GM21619 (cell line): ENCODE results near the gene TGFB1I1.
"Not testable (repeated sequence)": the region's sequence is repeated elsewhere in the genome, so short reads cannot be mapped to it uniquely, and the experiment has no call there.

Experiments
- ATAC-seq: cut with Tn5 transposase; IDR thresholded peaks from one replicate; pipeline ENCODE4 v1.9.1; 2021; ENCODE audit not compliant: unreplicated experiment

Gene TGFB1I1

DNA sequence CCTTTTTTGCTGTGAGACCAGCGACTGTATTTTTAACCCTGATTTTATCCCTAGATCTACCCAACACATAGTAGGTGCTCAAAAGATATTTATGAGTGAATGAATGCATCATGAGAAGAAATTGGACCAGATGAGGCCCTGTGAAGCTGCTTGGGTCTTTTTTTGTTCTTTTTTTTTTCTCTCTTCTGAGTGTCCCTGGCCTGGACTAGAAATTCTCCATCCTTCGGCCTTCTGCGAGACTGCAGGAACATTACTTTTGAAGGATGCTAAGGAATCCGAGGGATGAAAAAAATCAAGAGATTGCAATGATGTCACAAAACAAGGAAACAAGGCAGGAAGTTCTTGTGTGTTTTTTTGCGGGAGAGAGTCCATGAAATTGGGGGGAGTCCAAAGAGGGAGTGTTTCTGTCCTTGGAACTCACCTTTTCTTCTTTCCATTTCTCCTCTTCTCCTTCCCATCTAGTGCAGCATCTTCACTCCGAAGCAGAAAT is 36.8 kb downstream of the TGFB1I1 start:
- no peak for ATAC-seq

DNA sequence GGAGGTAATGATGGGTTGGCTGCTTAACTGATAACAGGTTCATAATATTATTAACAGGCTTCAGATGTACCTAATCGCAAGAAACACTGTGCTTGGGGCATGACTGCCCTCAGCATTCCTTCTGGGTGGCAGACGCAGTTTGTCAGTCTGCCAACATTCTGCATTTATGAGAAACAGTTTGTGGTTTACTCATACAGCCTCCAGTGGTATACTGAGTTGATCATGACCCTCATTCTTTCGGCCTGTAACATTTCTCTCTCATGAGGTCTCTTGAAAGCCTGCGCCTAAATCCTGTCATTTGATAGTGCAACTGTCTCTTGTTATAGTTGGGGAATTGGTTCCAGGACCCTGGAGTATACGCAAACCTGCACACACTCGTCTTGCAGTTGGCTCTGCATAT is 41.2 kb downstream of the TGFB1I1 start:
- no peak for ATAC-seq

DNA sequence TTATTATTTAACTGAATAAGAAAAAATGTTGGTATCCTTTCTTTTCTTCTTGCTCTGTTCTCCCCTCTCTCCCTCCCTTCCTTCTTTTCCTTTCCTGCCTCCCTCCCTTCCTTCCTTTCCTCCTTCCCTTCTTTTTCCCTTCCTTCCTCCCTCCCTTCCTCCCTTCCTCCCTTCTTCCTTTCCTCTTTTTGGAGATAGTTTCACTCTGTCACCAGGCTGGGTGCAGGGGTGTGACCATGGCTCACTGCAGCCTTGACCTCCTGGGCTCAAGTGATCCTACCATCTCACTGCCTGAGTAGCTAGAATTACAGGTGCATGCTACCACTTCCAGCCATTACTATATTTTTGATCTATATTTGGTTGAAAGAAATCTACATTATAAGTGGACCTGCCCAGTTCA is 41.9 kb downstream of the TGFB1I1 start:
- ATAC-seq: no peak

DNA sequence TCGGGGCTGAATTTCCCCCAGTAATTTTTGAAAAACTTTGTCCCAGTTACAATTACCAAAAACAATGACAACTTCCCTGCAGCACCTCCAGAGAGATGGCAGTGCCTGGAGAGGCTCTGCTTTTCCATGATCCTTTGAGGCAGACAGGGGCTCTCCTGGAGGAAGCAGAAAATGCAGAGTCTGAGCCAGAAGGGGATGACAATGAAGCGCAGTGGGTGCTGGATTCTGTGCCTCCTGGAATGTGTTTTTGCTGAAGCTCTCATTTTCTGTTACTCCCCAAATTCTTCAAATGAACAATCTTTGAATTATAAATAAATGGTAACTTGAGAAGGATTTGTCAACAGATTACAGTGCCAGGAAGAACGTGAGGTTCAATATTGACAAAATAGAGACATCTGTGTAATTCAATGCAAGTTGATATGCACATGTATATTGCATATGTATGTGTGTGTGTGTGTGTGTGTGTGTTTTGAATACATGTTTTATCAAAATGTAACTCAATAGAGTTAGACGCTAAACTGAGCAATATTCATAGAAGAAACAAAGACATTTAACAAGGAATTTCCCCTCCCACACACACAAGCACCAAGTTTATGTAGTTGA is 45.9 kb downstream of the TGFB1I1 start:
- no peak for ATAC-seq

DNA sequence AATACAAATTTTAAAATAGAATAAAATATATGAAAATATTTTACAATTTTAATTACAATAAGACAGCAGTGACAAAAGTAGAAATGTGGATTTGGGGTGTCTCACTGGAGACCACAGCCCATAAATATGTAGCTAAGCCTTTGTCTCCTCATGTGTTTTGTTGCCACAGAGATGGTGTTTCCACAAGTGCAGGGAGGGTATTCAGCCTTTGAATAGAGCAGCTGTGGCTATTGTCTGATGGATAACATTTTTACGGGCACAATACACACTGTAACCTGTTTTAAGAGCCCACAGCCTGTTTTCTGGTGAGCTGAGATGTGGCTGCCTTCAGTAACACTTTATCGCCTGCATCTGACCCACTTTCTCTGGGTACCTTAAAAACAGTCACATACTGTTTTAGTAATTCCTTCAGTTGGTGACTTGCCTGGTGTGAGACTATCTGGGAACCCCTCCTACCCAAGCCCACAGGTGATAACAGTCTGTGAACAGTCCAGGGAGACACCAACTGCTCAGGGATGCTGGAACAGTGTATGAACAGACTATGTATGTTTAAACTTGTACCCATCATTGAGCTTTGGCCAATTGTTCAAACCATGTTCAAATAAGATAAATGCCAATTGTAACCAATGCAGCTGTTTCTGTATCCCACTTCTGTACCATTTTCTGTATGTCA is 47.9 kb downstream of the TGFB1I1 start:
- ATAC-seq: no peak

DNA sequence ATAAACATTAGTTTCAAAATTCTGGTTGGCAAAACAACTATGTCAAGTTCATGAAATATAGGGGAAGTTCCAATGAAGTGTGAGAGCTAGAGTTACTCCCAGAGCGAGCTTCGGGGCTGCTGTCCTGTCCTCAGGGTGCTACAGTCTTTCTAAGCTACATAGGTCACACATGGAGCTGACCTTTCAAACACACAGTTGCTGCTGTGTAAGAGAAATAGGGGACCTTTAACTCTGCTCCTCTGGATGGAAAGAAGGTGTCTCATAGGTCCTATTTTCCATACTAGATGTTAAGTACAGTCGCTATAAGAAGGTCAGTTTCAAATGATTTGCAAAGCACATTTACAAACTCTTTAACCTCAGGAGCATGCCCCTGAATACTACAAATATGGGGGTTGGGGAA is 49.4 kb downstream of the TGFB1I1 start:
- no peak for ATAC-seq

DNA sequence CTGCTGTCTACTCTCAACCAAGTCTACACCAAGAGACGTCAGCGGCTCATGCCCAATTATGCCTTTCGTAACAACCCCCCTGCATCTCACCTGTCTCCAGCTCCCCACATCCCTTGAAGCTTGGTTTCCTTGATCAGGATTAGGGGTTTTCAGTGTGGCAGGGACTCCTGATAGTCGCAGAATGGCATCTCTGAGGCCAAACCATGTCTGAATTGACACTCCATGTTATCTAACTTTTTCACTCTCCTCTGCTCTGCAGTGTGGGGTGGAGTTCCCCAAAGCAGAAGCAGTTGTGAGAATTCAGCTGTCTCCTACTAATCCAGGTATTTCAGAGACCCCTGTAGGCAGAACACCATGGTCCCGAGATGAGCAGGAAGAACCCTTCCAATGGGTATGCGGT is 50.1 kb downstream of the TGFB1I1 start:
- no peak for ATAC-seq

DNA sequence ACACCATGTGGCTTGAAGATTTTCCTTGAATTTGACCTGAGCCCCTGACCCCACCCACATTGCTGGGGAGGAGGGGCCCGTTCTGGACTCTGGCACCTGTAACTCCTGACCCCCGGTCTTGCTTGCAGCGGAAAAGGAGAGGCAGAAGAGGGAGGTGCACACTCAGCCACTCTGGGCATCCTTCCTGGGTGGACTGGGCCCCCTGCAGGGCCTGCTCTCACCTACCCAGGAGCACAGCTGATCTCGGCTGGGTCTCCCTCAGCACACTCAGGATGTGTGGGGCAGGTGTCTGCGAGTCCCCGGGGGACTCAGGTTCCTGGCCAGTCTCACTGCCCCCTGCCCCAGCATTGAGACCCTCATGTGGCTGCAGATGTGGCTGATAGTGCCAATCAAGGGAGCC is 51.8 kb downstream of the TGFB1I1 start:
- not testable (repeated sequence) for ATAC-seq

DNA sequence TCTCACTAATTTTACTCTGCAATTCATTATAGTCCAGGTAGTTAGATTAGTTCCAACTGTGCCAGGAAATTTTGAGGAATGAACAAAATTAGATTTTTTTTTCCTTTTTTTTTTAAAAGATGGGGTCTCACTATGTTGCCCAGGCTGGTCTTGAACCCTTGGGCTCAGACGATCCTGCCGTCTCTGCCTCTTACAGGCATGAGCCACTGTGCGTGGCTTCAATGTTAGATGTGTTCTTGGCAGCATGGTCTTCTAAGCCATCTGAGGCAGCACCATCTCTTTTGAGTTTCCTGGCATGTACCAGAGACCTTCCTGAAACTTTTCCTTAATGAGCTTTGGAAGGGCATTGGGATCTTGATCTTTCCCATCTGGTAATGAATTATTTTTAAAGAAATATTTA is 53.2 kb downstream of the TGFB1I1 start:
- no peak for ATAC-seq
